SK-N-SH (cell line): ENCODE measurements around the gene NUDT7. TPM values are rescaled to one million over a fixed set of nuclear protein-coding genes. Genes with fewer than 3 reads are reported as not detected.

ENCODE experiments used
- CTCF ChIA-PET: fragments of 300-600, 350-600 bp; formaldehyde crosslinking; extraction: SDS; loops from one replicate; lab custom pipeline; 2021; lab: Yijun Ruan, JAX
- POLR2A ChIA-PET: fragments of 350-600 bp; sonication (Branson Sonifier 250); formaldehyde crosslinking; extraction: SDS; loops from one replicate; lab custom pipeline; 2020; ENCODE audit warnings: antibody characterized with exemption, inconsistent platforms; lab: Yijun Ruan, JAX
- DNase-seq: peaks from one replicate; pipeline ENCODE4 v3.0.0; 2012
- H2AFZ ChIP-seq: fragments of 200-600 bp; sonication (generic); 2 replicates; pipeline ENCODE4 v1.8.1; 2016; ENCODE audit warnings: antibody characterized with exemption, mild to moderate bottlenecking, low read depth
- H3F3A ChIP-seq: fragments of 200-600 bp; sonication (generic); replicated peaks from 2 replicates; pipeline ENCODE3; 2016; ENCODE audit warnings: antibody characterized with exemption, mild to moderate bottlenecking; ENCODE audit not compliant: insufficient read depth
- H3K27ac ChIP-seq, 2 experiments: fragments of 200-500 bp in 1 of 2; fragments of 200-600 bp in 1 of 2; sonication (Bioruptor generic) in 1 of 2; sonication (generic), shearing (Covaris generic) in 1 of 2; 2 replicates each; pipeline versions ENCODE4 v1.5.1 to v1.6.1; 2014 to 2016; ENCODE audit warnings: low read depth in 2 of 2, inconsistent platforms in 1 of 2, low read length in 1 of 2, mild to moderate bottlenecking in 1 of 2, mixed read lengths in 1 of 2
- H3K27me3 ChIP-seq: fragments of 200-600 bp; sonication (generic), shearing (Covaris generic); 2 replicates; pipeline ENCODE4 v1.6.1; 2016; ENCODE audit warnings: mixed run types; ENCODE audit not compliant: insufficient read depth
- H3K36me3 ChIP-seq, 2 experiments: fragments of 200-500 bp in 1 of 2; fragments of 200-600 bp in 1 of 2; sonication (Bioruptor generic) in 1 of 2; sonication (generic) in 1 of 2; replicated peaks in 1 of 2; 2 replicates each; pipeline versions ENCODE3 to v1.5.1; 2014 to 2016; ENCODE audit warnings: low read length in 1 of 2, mild to moderate bottlenecking in 1 of 2; ENCODE audit not compliant: insufficient read depth in 2 of 2, control insufficient read depth in 1 of 2
- H3K4me1 ChIP-seq, 2 experiments: fragments of 200-500 bp in 1 of 2; fragments of 200-600 bp in 1 of 2; sonication (Bioruptor generic) in 1 of 2; sonication (generic), shearing (Covaris generic) in 1 of 2; 2 replicates each; pipeline versions ENCODE4 v1.5.1 to v1.6.1; 2014 to 2016; ENCODE audit warnings: low read depth in 1 of 2, low read length in 1 of 2, mixed run types in 1 of 2; ENCODE audit not compliant: insufficient read depth in 2 of 2, control insufficient read depth in 1 of 2
- H3K4me2 ChIP-seq: fragments of 200-600 bp; sonication (generic), shearing (Covaris generic); 2 replicates; pipeline ENCODE4 v1.6.1; 2017; ENCODE audit warnings: mixed run types
- H3K4me3 ChIP-seq, 2 experiments: fragments of 200-500 bp in 1 of 2; fragments of 200-600 bp in 1 of 2; sonication (Bioruptor generic) in 1 of 2; sonication (generic), shearing (Covaris generic) in 1 of 2; 2 replicates each; pipeline versions ENCODE4 v1.5.1 to v1.8.1; 2014 to 2016; ENCODE audit warnings: low read depth in 2 of 2, inconsistent platforms in 1 of 2, low read length in 1 of 2, mild to moderate bottlenecking in 1 of 2, mixed read lengths in 1 of 2, moderate library complexity in 1 of 2
- H3K79me2 ChIP-seq: fragments of 200-600 bp; sonication (generic); 2 replicates; pipeline ENCODE4 v1.8.1; 2017; ENCODE audit warnings: mild to moderate bottlenecking; ENCODE audit not compliant: insufficient read depth
- H3K9ac ChIP-seq: fragments of 200-600 bp; sonication (generic); 2 replicates; pipeline ENCODE4 v1.6.1; 2017; ENCODE audit warnings: mixed run types
- H3K9me2 ChIP-seq: fragments of 200-600 bp; sonication (generic); 2 replicates; pipeline ENCODE4 v1.6.1; 2017; ENCODE audit warnings: mixed run types
- H3K9me3 ChIP-seq: fragments of 200-600 bp; sonication (generic); 2 replicates; pipeline ENCODE4 v1.6.1; 2017; ENCODE audit warnings: mixed run types, mild to moderate bottlenecking, moderate library complexity
- H4K20me1 ChIP-seq: fragments of 200-600 bp; sonication (generic); 2 replicates; pipeline ENCODE4 v1.6.1; 2017; ENCODE audit warnings: mild to moderate bottlenecking, mixed run types; ENCODE audit not compliant: insufficient read depth
- EZH2phosphoT487 ChIP-seq: fragments of 200-600 bp; sonication (generic); IDR thresholded peaks from 2 replicates; pipeline ENCODE4 v1.6.1; 2017; ENCODE audit warnings: low read depth, mixed run types, mild to moderate bottlenecking, antibody characterized with exemption, moderate library complexity, borderline replicate concordance
- FOXJ3 ChIP-seq: sonication (generic); formaldehyde crosslinking; IDR thresholded peaks from 2 replicates; pipeline ENCODE4 v1.5.1; 2020; ENCODE audit warnings: mild to moderate bottlenecking, missing genetic modification reagents
- FOXM1 ChIP-seq: IDR thresholded peaks from 2 replicates; pipeline ENCODE4 v1.4.0; 2012; ENCODE audit warnings: low read depth, mild to moderate bottlenecking
- GATA2 ChIP-seq: sonication (generic); formaldehyde crosslinking; IDR thresholded peaks from 2 replicates; pipeline ENCODE4 v1.5.0; 2020; ENCODE audit warnings: mild to moderate bottlenecking, missing genetic modification reagents
- MXI1 ChIP-seq: IDR thresholded peaks from 2 replicates; pipeline ENCODE4 v1.6.1; 2012; ENCODE audit warnings: mild to moderate bottlenecking, low read depth, low read length, improper control_type of control experiment
- NRF1 ChIP-seq: IDR thresholded peaks from 2 replicates; pipeline ENCODE4 v1.6.1; 2012; ENCODE audit warnings: low read depth, mild to moderate bottlenecking, low read length
- RAD21 ChIP-seq: IDR thresholded peaks from 2 replicates; pipeline ENCODE4 v1.6.1; 2012; ENCODE audit warnings: mild to moderate bottlenecking, low read length
- REST ChIP-seq: IDR thresholded peaks from 2 replicates; pipeline ENCODE4 v1.6.1; 2012; ENCODE audit warnings: mild to moderate bottlenecking, low read depth, low read length, moderate library complexity
- RFX5 ChIP-seq: IDR thresholded peaks from 2 replicates; pipeline ENCODE4 v1.6.1; 2012; ENCODE audit warnings: mild to moderate bottlenecking, improper control_type of control experiment, low read length
- SMC3 ChIP-seq: IDR thresholded peaks from 2 replicates; pipeline ENCODE4 v1.6.1; 2012; ENCODE audit warnings: low read depth, low read length, improper control_type of control experiment
- TEAD4 ChIP-seq: IDR thresholded peaks from 2 replicates; pipeline ENCODE4 v1.4.0; 2012; ENCODE audit warnings: mild to moderate bottlenecking, borderline replicate concordance; ENCODE audit not compliant: insufficient read depth
- ZBTB33 ChIP-seq: IDR thresholded peaks from 2 replicates; pipeline ENCODE4 v1.4.0; 2012; ENCODE audit warnings: low read depth, borderline replicate concordance
- WGBS: methylation state at CpG from one replicate; pipeline ENCODE4 v1.1.6; 2017; ENCODE audit warnings: low lambda C conversion rate; 5-methylcytosine and 5-hydroxymethylcytosine counted together
- polyA plus RNA-seq, 3 experiments: library from polyadenylated mRNA; depleted of rRNA; stranded (reverse); fragments of >200 nt; gene quantifications; 2 replicates each; pipeline ENCODE4 v1.2.3, GENCODE V29; 2012
- TF ChIP-seq, protein P1 (sequence below): fragments of 150-350 bp; IDR thresholded peaks from 2 replicates; pipeline ENCODE4 v1.6.1; 2016; ENCODE audit warnings: mild to moderate bottlenecking, low read depth, low read length
- TF ChIP-seq, protein P2 (sequence below): IDR thresholded peaks from 2 replicates; pipeline ENCODE4; 2012

NUDT7 gene
- polyA plus RNA-seq, 1 of the 3 experiments (the other 2 are of a cell fraction) = 11.4 TPM

DNA sequence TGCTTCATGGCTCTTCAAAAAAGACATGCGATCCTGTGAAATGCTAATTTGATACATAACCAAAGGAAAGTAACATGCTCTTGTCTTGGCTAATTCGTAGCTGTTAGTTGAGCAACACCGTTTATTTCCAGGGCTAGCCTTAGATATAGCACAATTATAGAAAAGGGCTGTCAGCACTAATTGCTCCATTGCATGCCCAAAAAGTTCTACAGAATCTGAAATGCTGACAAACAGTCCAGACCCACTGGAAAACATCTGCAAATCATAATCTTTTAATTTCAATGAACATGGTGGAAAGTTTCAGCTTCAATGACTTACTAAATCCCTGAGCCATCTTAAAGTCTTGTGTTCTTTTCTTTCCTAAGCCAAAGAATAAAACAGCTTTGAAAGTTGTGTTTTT lies 42.9 kb upstream of the NUDT7 start (continued):
- TF ChIP-seq, protein P1, sequence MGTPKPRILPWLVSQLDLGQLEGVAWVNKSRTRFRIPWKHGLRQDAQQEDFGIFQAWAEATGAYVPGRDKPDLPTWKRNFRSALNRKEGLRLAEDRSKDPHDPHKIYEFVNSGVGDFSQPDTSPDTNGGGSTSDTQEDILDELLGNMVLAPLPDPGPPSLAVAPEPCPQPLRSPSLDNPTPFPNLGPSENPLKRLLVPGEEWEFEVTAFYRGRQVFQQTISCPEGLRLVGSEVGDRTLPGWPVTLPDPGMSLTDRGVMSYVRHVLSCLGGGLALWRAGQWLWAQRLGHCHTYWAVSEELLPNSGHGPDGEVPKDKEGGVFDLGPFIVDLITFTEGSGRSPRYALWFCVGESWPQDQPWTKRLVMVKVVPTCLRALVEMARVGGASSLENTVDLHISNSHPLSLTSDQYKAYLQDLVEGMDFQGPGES = no peak
- TF ChIP-seq GATA2 (CRISPR knock-in tag) = no peak
- TF ChIP-seq FOXM1 = no peak
- TF ChIP-seq RFX5 = no peak
- TF ChIP-seq NRF1 = no peak
- no peak for TF ChIP-seq FOXJ3 (CRISPR knock-in tag)

- TF ChIP-seq MXI1 = no peak
- TF ChIP-seq RAD21 = no peak
- no peak for TF ChIP-seq REST
- no peak for TF ChIP-seq EZH2phosphoT487
- TF ChIP-seq SMC3 = no peak
- TF ChIP-seq, protein P2, sequence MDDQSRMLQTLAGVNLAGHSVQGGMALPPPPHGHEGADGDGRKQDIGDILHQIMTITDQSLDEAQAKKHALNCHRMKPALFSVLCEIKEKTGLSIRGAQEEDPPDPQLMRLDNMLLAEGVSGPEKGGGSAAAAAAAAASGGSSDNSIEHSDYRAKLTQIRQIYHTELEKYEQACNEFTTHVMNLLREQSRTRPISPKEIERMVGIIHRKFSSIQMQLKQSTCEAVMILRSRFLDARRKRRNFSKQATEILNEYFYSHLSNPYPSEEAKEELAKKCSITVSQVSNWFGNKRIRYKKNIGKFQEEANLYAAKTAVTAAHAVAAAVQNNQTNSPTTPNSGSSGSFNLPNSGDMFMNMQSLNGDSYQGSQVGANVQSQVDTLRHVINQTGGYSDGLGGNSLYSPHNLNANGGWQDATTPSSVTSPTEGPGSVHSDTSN = no peak
- TF ChIP-seq TEAD4 = no peak
- no peak for TF ChIP-seq ZBTB33
- TF ChIP-seq FOXJ3 (CRISPR knock-in tag) = no peak
- Histone ChIP-seq H3K9me2 (no peaks in the 10 kb centered on the region), H4K20me1 (no peaks in the 10 kb centered on the region), H3K4me3 (no peak overlapping the region), H3K4me1 (peaks cover 0 to 5% of the 10 kb centered on the region in 2 experiments; a peak in 2 of 4 replicates), H3K9ac (no peak overlapping the region), H3K27me3 (no peaks in the 10 kb centered on the region), H2AFZ (no peak overlapping the region), H3K36me3 (no peaks in the 10 kb centered on the region), H3K4me2 (no peak overlapping the region), H3F3A (no peaks in the 10 kb centered on the region), H3K9me3 (no peaks in the 10 kb centered on the region), H3K27ac (no peak overlapping the region), H3K79me2 (no peaks in the 10 kb centered on the region)
- POLR2A ChIA-PET = no interaction called here
- DNase-seq = no peak
- CTCF ChIA-PET = interaction anchor here (0.6 to 3.5 kb wide), 5 partner anchors 104 to 444 kb away, joined by 3 to 15 read pairs (median 3); no protein-coding TSS in a partner anchor
- 67% methylated on average over 3 of the region's 3 CpGs for WGBS
Observed at GRCh38 chr16:77679901-77680300, 42.4 kb upstream of the NUDT7 start.
